Renal cortical epithelial cell (primary cell): ENCODE results near the gene DAPK1. TPM values are rescaled to one million over a fixed set of nuclear protein-coding genes. Genes with fewer than 3 reads are reported as not detected.
"Not testable (repeated sequence)": the region's sequence is repeated elsewhere in the genome, so short reads cannot be mapped to it uniquely, and the experiment has no call there.

ENCODE experiments used
- DNase-seq: peaks from one replicate; pipeline ENCODE4 v3.0.0-alpha.2; 2011; ENCODE audit warnings: low read depth
- total RNA-seq: library from RNA; depleted of rRNA; stranded (reverse); fragments of >200 nt; gene quantifications from 2 replicates; pipeline ENCODE4 v1.2.3, GENCODE V29; 2014

Gene DAPK1
- total RNA-seq, 1 donor from 2014 or later: 263 TPM

GRCh38 chr9:87498046-87498810, 561 bp downstream of the DAPK1 start:
- DNase-seq: no peak

GRCh38 chr9:87498811-87499360, 1.2 kb downstream of the DAPK1 start:
- no peak for DNase-seq

- no peak for DNase-seq
Observed at GRCh38 chr9:87499424-87500017, 1.9 kb downstream of the DAPK1 start.

GRCh38 chr9:87500491-87501270, 3.0 kb downstream of the DAPK1 start:
- DNase-seq: no peak

GRCh38 chr9:87501271-87501656, 3.6 kb downstream of the DAPK1 start:
- not testable (repeated sequence) for DNase-seq

GRCh38 chr9:87501806-87502205, 4.1 kb downstream of the DAPK1 start:
- DNase-seq: no peak

GRCh38 chr9:87502391-87503221, 4.9 kb downstream of the DAPK1 start:
- DNase-seq: no peak

GRCh38 chr9:87503430-87503829, 5.8 kb downstream of the DAPK1 start:
- DNase-seq: no peak

GRCh38 chr9:87503927-87504326, 6.3 kb downstream of the DAPK1 start:
- no peak for DNase-seq

- DNase-seq: no peak
Observed at GRCh38 chr9:87504938-87505337, 7.3 kb downstream of the DAPK1 start.

- DNase-seq: peak; percentile 95
Observed at GRCh38 chr9:87505869-87506678, 8.4 kb downstream of the DAPK1 start.

- no peak for DNase-seq
Observed at GRCh38 chr9:87507576-87507975, 9.9 kb downstream of the DAPK1 start.

GRCh38 chr9:87510252-87510683, 12.6 kb downstream of the DAPK1 start:
- DNase-seq: no peak

GRCh38 chr9:87512311-87512710, 14.6 kb downstream of the DAPK1 start:
- DNase-seq: no peak

GRCh38 chr9:87513161-87513560, 15.5 kb downstream of the DAPK1 start:
- no peak for DNase-seq

GRCh38 chr9:87513880-87514535, 16.3 kb downstream of the DAPK1 start:
- no peak for DNase-seq

GRCh38 chr9:87515006-87515405, 17.3 kb downstream of the DAPK1 start:
- no peak for DNase-seq

GRCh38 chr9:87515588-87516221, 18.0 kb downstream of the DAPK1 start:
- no peak for DNase-seq

GRCh38 chr9:87516222-87516925, 18.7 kb downstream of the DAPK1 start:
- peak; percentile 69 for DNase-seq
